ENCODE results near the gene ALLC.

GRCh38 chr2:3751806-3752205 lies 93.8 kb downstream of the ALLC start:
- TF ChIP-seq SIN3A (IDR thresholded peaks at IDR 0.05; ENCODE audit: borderline replicate concordance, insufficient read depth, low read length) (no peak), POLR2AphosphoS5 (IDR thresholded peaks at IDR 0.05; ENCODE audit: low read depth, low read length) (no peak), REST (IDR thresholded peaks at IDR 0.05; ENCODE audit: insufficient read depth in 1 of 2, low read depth in 2 of 2, low read length in 2 of 2) (no peak), FOXP2 (optimal IDR thresholded peaks at IDR 0.05; ENCODE audit: borderline replicate concordance, extremely low read depth, extremely low read length, insufficient read depth) (no peak)
